ENCODE measurements around the gene WDR76. TPM values are rescaled to one million over a fixed set of nuclear protein-coding genes. Genes with fewer than 3 reads are reported as not detected.
A peak's percentile ranks its signal among the peaks of the same experiment; 100 is the strongest.

WDR76 gene
- polyA plus RNA-seq, 1 of the 3 experiments (the other 2 are of a cell fraction): 1.8 TPM

GRCh38 chr15:43908516-43909050 lies 81.8 kb downstream of the WDR76 start:
- Histone ChIP-seq H3K27me3 (ENCODE audit: insufficient read depth) (no peaks in the 10 kb centered on the region), H3K36me3 (replicated peaks in 1 of 2; ENCODE audit: control insufficient read depth in 1 of 2, insufficient read depth in 2 of 2, low read length in 1 of 2) (peaks cover 16 to 18% of the 10 kb centered on the region in 2 experiments), H3K79me2 (ENCODE audit: insufficient read depth) (no peaks in the 10 kb centered on the region), H2AFZ (ENCODE audit: low read depth) (no peak overlapping the region), H3K4me2 (no peak overlapping the region), H4K20me1 (ENCODE audit: insufficient read depth) (no peaks in the 10 kb centered on the region), H3K27ac (ENCODE audit: low read depth in 2 of 2, low read length in 1 of 2) (peak overlapping the region in 1 of 2 experiments; percentile 11; a peak in 1 of 4 replicates), H3F3A (replicated peaks; ENCODE audit: insufficient read depth) (peaks cover 34% of the 10 kb centered on the region), H3K9me3 (no peaks in the 10 kb centered on the region), H3K9ac (no peak overlapping the region), H3K4me1 (ENCODE audit: control insufficient read depth in 1 of 2, insufficient read depth in 2 of 2, low read depth in 1 of 2, low read length in 1 of 2) (peaks cover under 1 to 28% of the 10 kb centered on the region in 2 experiments; a peak in 3 of 4 replicates), H3K9me2 (no peaks in the 10 kb centered on the region), H3K4me3 (ENCODE audit: low read depth in 2 of 2, low read length in 1 of 2) (no peak overlapping the region)
- TF ChIP-seq ELF1 (IDR thresholded peaks at IDR 0.05): no peak
- CTCF ChIA-PET: no interaction called here
- WGBS (ENCODE audit: low lambda C conversion rate): 99% methylated on average over 4 of the region's 4 CpGs
- no peak for DNase-seq
- POLR2A ChIA-PET: no interaction called here

GRCh38 chr15:43911235-43911781 lies 84.5 kb downstream of the WDR76 start:
- Histone ChIP-seq H3K36me3 (replicated peaks in 1 of 2; ENCODE audit: control insufficient read depth in 1 of 2, insufficient read depth in 2 of 2, low read length in 1 of 2) (peaks cover 20% of the 10 kb centered on the region in 2 experiments), H4K20me1 (ENCODE audit: insufficient read depth) (no peaks in the 10 kb centered on the region), H3K9me2 (no peaks in the 10 kb centered on the region), H3K4me3 (ENCODE audit: low read depth in 2 of 2, low read length in 1 of 2) (no peak overlapping the region), H3F3A (replicated peaks; ENCODE audit: insufficient read depth) (peaks cover 41% of the 10 kb centered on the region), H3K4me1 (ENCODE audit: control insufficient read depth in 1 of 2, insufficient read depth in 2 of 2, low read depth in 1 of 2, low read length in 1 of 2) (peaks cover 5 to 40% of the 10 kb centered on the region in 2 experiments; a peak in 3 of 4 replicates), H2AFZ (ENCODE audit: low read depth) (no peak overlapping the region), H3K4me2 (peak overlapping the region; percentile 74), H3K9ac (peak overlapping the region; percentile 33; the same call in 1 of the 2 replicates), H3K27ac (ENCODE audit: low read depth in 2 of 2, low read length in 1 of 2) (peak overlapping the region in 1 of 2 experiments; percentile 99; a peak in 2 of 4 replicates), H3K27me3 (ENCODE audit: insufficient read depth) (no peaks in the 10 kb centered on the region), H3K79me2 (ENCODE audit: insufficient read depth) (no peaks in the 10 kb centered on the region), H3K9me3 (no peaks in the 10 kb centered on the region)
- POLR2A ChIA-PET: no interaction called here
- 55% methylated on average over 4 of the region's 4 CpGs for WGBS (ENCODE audit: low lambda C conversion rate)
- CTCF ChIA-PET: interaction anchor here (0.8 to 1.3 kb wide), 2 partner anchors 8 to 309 kb away, joined by 3 to 5 read pairs; no protein-coding TSS in a partner anchor
- no peak for DNase-seq
- TF ChIP-seq FOXM1 (IDR thresholded peaks at IDR 0.05; ENCODE audit: low read depth): no peak
- TF ChIP-seq ELF1 (IDR thresholded peaks at IDR 0.05): no peak
- no peak for TF ChIP-seq IRF3 (IDR thresholded peaks at IDR 0.05; ENCODE audit: low read depth, low read length)
- no peak for TF ChIP-seq FOXJ3 (CRISPR knock-in tag; IDR thresholded peaks at IDR 0.05)
- no peak for TF ChIP-seq RFX5 (IDR thresholded peaks at IDR 0.05; ENCODE audit: low read length)
- TF ChIP-seq MEF2A (IDR thresholded peaks at IDR 0.05; ENCODE audit: borderline replicate concordance, low read depth): peak; percentile 74; the same call in 1 of the 2 replicates
- peak; percentile 82 for TF ChIP-seq MAX (IDR thresholded peaks at IDR 0.05; ENCODE audit: low read depth)
- TF ChIP-seq REST (IDR thresholded peaks at IDR 0.05; ENCODE audit: low read depth, low read length): no peak
- TF ChIP-seq ZBTB33 (IDR thresholded peaks at IDR 0.05; ENCODE audit: borderline replicate concordance, low read depth): no peak
- no peak for TF ChIP-seq USF1 (IDR thresholded peaks at IDR 0.05; ENCODE audit: borderline replicate concordance, low read depth)
- no peak for TF ChIP-seq RAD21 (IDR thresholded peaks at IDR 0.05; ENCODE audit: low read length)
- peak in 1 of 2 experiments; percentile 72; a peak in 2 of 4 replicates for TF ChIP-seq EP300 (IDR thresholded peaks at IDR 0.05; ENCODE audit: borderline replicate concordance in 1 of 2, low read depth in 1 of 2, low read length in 1 of 2)
- peak; percentile 72 for TF ChIP-seq JUND (IDR thresholded peaks at IDR 0.05)
- no peak for TF ChIP-seq CTCF (IDR thresholded peaks at IDR 0.05)
- TF ChIP-seq GATA2 (CRISPR knock-in tag; IDR thresholded peaks at IDR 0.05): no peak
- TF ChIP-seq TEAD4 (IDR thresholded peaks at IDR 0.05; ENCODE audit: borderline replicate concordance, insufficient read depth): 0 out of 2 replicates have a peak, but pooled peaks have one; percentile 47

Data from SK-N-SH (cell line).